DOHH2 (cell line): ENCODE measurements around the gene FOXO6.

ENCODE experiments used
- H3F3A ChIP-seq: fragments of 200-600 bp; sonication (generic), shearing (Covaris generic); 2 replicates; pipeline ENCODE4 v1.6.0; 2016; ENCODE audit warnings: antibody characterized with exemption, mild to moderate bottlenecking; ENCODE audit not compliant: control insufficient read depth, insufficient read depth
- H3K27ac ChIP-seq: fragments of 200-600 bp; sonication (generic); 2 replicates; pipeline ENCODE4 v1.5.1; 2014; ENCODE audit warnings: low read depth, mild to moderate bottlenecking, low read length, moderate library complexity
- H3K27me3 ChIP-seq: fragments of 200-600 bp; sonication (generic); 2 replicates; pipeline ENCODE4 v1.6.1; 2014; ENCODE audit warnings: mild to moderate bottlenecking, low read length, mixed read lengths; ENCODE audit not compliant: control insufficient read depth
- H3K36me3 ChIP-seq: fragments of 200-600 bp; sonication (generic); 2 replicates; pipeline ENCODE4 v1.6.1; 2014; ENCODE audit warnings: mild to moderate bottlenecking, low read length, moderate library complexity, mixed read lengths; ENCODE audit not compliant: control insufficient read depth
- H3K4me1 ChIP-seq: fragments of 200-600 bp; sonication (generic); 2 replicates; pipeline ENCODE4 v1.6.1; 2014; ENCODE audit warnings: mild to moderate bottlenecking, low read length, mixed read lengths; ENCODE audit not compliant: control insufficient read depth
- H3K4me2 ChIP-seq: fragments of 200-600 bp; sonication (generic); 2 replicates; pipeline ENCODE4 v1.6.0; 2014; ENCODE audit warnings: mild to moderate bottlenecking, low read length, moderate library complexity
- H3K4me3 ChIP-seq: fragments of 200-600 bp; sonication (generic); 2 replicates; pipeline ENCODE4 v1.5.1; 2014; ENCODE audit warnings: mild to moderate bottlenecking, low read length, mixed read lengths
- H3K79me2 ChIP-seq: fragments of 200-600 bp; sonication (generic); 2 replicates; pipeline ENCODE4 v1.6.1; 2014; ENCODE audit warnings: mild to moderate bottlenecking, low read length, mixed read lengths; ENCODE audit not compliant: control insufficient read depth
- H3K9me2 ChIP-seq: fragments of 200-600 bp; sonication (generic); replicated peaks from 2 replicates; pipeline ENCODE4 v1.6.1; 2014; ENCODE audit warnings: mild to moderate bottlenecking, low read length, mixed read lengths; ENCODE audit not compliant: control insufficient read depth
- H3K9me3 ChIP-seq: fragments of 200-600 bp; sonication (generic); 2 replicates; pipeline ENCODE4 v1.6.1; 2014; ENCODE audit warnings: antibody characterized with exemption, low read length, mixed read lengths; ENCODE audit not compliant: control insufficient read depth, insufficient read depth
- H4K20me1 ChIP-seq: fragments of 200-600 bp; sonication (generic); 2 replicates; pipeline ENCODE4 v1.6.0; 2014; ENCODE audit warnings: low read depth, mild to moderate bottlenecking, antibody characterized with exemption, low read length, moderate library complexity; ENCODE audit not compliant: control insufficient read depth, insufficient read depth
- EZH2phosphoT487 ChIP-seq: fragments of 200-600 bp; sonication (generic); IDR thresholded peaks from 2 replicates; pipeline ENCODE4 v1.6.1; 2017; ENCODE audit warnings: borderline replicate concordance, mild to moderate bottlenecking, antibody characterized with exemption, low read length, moderate library complexity, mixed read lengths
- TF ChIP-seq, protein P1 (sequence below): fragments of 200-600 bp; sonication (generic); IDR thresholded peaks from one replicate; pipeline ENCODE4 v1.5.1; 2014; ENCODE audit warnings: antibody characterized with exemption, mild to moderate bottlenecking, low read depth, low read length; ENCODE audit not compliant: poor library complexity, severe bottlenecking

FOXO6 gene

DNA sequence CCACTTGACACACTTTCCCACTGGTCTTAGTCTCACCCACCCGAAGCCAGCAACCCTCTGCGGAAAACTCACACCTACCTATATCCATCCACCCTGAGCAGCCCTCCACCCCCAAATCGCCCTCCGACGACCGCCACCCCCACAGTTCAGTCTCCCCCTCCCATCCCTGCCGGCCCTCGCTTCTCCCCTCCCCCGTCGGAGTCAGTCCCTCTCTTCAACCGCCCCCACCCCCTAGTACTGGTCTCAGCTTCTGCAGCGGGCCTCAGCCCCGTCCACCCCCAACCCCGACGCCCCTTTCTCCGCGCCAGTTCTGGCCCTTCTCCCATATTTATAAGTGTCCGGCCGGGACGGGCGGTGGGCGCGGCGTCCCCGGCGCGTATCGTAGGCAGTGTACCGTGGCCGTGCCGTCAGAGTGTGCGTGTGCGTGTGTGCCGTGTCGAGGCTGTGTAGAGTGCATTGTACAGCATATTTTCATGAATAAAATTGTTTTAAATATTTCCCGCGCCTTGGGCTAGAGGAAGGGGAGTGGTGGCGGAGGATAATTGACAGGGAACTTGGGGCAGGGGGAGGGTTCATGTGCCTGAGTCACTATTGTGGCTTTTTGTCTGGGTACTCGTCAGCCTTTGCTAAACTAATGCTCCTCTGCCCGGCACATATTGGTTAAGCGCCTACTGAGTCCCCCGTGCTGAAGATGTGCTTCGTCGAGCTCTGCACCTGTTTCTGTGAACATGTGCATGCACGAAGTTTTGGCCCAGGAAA, 22.0 kb downstream of the FOXO6 start:
- H3F3A ChIP-seq, result no peaks in the 10 kb centered on the region
- H3K27me3 ChIP-seq, result peaks cover 63% of the 10 kb centered on the region
- no peak overlapping the region for H3K4me2 ChIP-seq
- H3K36me3 ChIP-seq, result no peaks in the 10 kb centered on the region
- no peaks in the 10 kb centered on the region for H3K9me3 ChIP-seq
- H3K27ac ChIP-seq, result no peak overlapping the region
- no peaks in the 10 kb centered on the region for H4K20me1 ChIP-seq
- no peak overlapping the region for H3K4me3 ChIP-seq
- H3K79me2 ChIP-seq, result no peaks in the 10 kb centered on the region
- peaks cover 28% of the 10 kb centered on the region for H3K4me1 ChIP-seq
- TF ChIP-seq, protein P1, sequence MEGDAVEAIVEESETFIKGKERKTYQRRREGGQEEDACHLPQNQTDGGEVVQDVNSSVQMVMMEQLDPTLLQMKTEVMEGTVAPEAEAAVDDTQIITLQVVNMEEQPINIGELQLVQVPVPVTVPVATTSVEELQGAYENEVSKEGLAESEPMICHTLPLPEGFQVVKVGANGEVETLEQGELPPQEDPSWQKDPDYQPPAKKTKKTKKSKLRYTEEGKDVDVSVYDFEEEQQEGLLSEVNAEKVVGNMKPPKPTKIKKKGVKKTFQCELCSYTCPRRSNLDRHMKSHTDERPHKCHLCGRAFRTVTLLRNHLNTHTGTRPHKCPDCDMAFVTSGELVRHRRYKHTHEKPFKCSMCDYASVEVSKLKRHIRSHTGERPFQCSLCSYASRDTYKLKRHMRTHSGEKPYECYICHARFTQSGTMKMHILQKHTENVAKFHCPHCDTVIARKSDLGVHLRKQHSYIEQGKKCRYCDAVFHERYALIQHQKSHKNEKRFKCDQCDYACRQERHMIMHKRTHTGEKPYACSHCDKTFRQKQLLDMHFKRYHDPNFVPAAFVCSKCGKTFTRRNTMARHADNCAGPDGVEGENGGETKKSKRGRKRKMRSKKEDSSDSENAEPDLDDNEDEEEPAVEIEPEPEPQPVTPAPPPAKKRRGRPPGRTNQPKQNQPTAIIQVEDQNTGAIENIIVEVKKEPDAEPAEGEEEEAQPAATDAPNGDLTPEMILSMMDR, result no peak
- 0 out of 2 replicates have a peak, but pooled peaks have one; percentile 20 for TF ChIP-seq EZH2phosphoT487
- no peaks in the 10 kb centered on the region for H3K9me2 ChIP-seq

DNA sequence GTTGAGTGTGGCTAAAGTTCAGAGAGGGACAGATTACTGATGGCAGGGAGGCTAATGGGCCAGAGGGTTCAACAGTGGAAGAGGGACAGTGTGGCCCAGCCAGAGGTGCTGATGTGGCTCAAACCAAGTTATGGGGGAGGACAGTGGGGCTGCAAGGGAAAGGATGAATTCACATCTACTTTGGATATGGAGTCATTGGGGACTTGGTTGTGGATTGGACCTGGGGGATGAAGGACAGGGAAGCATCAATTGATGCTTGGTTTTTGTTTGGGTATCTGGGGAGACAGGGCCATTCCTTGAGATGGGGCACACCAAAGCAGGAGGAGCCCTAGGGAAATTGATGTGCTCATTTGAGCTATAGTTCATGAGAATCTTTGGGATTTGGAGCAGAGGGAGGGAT, 23.3 kb downstream of the FOXO6 start:
- no peak overlapping the region for H3K27ac ChIP-seq
- H4K20me1 ChIP-seq, result no peaks in the 10 kb centered on the region
- no peak overlapping the region for H3K4me2 ChIP-seq
- no peaks in the 10 kb centered on the region for H3K36me3 ChIP-seq
- TF ChIP-seq EZH2phosphoT487, result no peak
- TF ChIP-seq, protein P1, result no peak
- H3K27me3 ChIP-seq, result peaks cover 68% of the 10 kb centered on the region
- no peaks in the 10 kb centered on the region for H3K79me2 ChIP-seq
- H3K9me3 ChIP-seq, result no peaks in the 10 kb centered on the region
- H3K4me3 ChIP-seq, result no peak overlapping the region
- no peaks in the 10 kb centered on the region for H3K9me2 ChIP-seq
- H3F3A ChIP-seq, result no peaks in the 10 kb centered on the region
- peaks cover 15% of the 10 kb centered on the region for H3K4me1 ChIP-seq

DNA sequence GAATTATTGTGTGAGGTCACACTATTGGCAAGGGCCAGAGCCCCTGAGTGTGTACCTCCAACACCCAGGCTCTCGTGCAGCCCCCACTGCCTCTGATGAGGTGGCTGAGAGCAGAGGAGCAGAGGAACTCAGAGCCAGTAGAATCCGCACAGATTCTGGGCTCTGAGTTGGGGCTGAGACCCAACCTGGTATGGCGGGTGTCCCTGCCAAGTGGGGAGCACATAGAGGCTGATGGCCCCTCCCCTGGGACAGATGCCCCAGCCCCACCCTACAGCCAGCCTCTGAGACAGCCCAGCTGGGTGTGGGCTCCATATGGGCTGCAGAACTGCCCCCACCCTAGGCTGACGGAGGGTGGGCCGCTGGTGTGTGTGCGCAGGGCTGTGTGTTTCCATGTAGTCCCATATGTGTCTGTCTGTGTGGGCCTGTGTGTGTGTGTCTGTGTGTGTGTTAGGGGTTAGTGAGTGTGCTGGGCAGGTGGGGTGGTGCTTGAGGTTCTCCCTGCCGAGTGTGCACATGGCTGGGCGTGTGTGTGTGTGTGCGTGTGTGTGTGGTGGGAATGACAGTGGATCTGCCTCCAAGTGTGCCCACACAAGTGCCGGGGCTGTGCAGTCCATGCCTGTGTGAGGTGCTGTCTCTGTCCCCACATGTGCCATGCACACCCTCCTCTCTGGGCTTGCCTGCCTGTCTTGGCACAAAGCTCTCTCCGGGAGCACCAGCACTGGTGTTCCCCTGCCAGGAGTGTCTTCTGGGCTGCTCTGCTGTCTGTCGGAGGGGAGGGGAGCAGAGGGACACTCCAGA, 24.4 kb downstream of the FOXO6 start:
- no peak for TF ChIP-seq EZH2phosphoT487
- TF ChIP-seq, protein P1, result no peak
- Histone ChIP-seq H3K4me1 (peaks cover 5% of the 10 kb centered on the region; the same call in 1 of the 2 replicates), H3K9me2 (no peaks in the 10 kb centered on the region), H3K36me3 (no peaks in the 10 kb centered on the region), H3K79me2 (no peaks in the 10 kb centered on the region), H3K27me3 (peaks cover 64% of the 10 kb centered on the region), H3K4me3 (no peak overlapping the region), H3F3A (no peaks in the 10 kb centered on the region), H3K27ac (no peak overlapping the region), H3K9me3 (no peaks in the 10 kb centered on the region), H3K4me2 (no peak overlapping the region), H4K20me1 (no peaks in the 10 kb centered on the region)
